K562 (cell line): Measurements from ENCODE around the gene ULBP2. TPM values are rescaled to one million over a fixed set of nuclear protein-coding genes. Genes with fewer than 3 reads are reported as not detected.
A peak's percentile ranks its signal among the peaks of the same experiment; 100 is the strongest.

Experiments used
- AFF1 ChIP-seq, 2 experiments: fragments of 450-650 bp; IDR thresholded peaks; 2 replicates each; pipeline ENCODE4 v1.6.1; 2018; ENCODE audit warnings: mild to moderate bottlenecking in 2 of 2, low read depth in 1 of 2; ENCODE audit not compliant: partially characterized antibody in 2 of 2
- BACH1 ChIP-seq: fragments of 200-800 bp; sonication (Bioruptor generic); IDR thresholded peaks from 2 replicates; pipeline ENCODE4 v1.6.1; 2016; ENCODE audit warnings: missing genetic modification characterization, missing compliant biosample characterization
- CBX1 ChIP-seq: sonication (generic); IDR thresholded peaks from 2 replicates; pipeline ENCODE4 v1.6.1; 2016; ENCODE audit warnings: antibody characterized with exemption, low read depth, mild to moderate bottlenecking
- FOXM1 ChIP-seq, 2 experiments: fragments of 450-650 bp in 1 of 2; sonication (generic) in 1 of 2; formaldehyde crosslinking in 1 of 2; IDR thresholded peaks; 2 replicates each; pipeline versions ENCODE4 v1.6.1 to v1.9.0; 2017 to 2022; ENCODE audit warnings: low read depth in 2 of 2, mild to moderate bottlenecking in 2 of 2, missing genetic modification reagents in 1 of 2, moderate library complexity in 1 of 2
- FOXP1 ChIP-seq: sonication (generic); formaldehyde crosslinking; IDR thresholded peaks from 2 replicates; pipeline ENCODE4 v1.8.0; 2022; ENCODE audit warnings: mild to moderate bottlenecking, missing genetic modification reagents
- GTF2E2 ChIP-seq: fragments of 200-800 bp; sonication (Bioruptor generic); IDR thresholded peaks from 2 replicates; pipeline ENCODE4 v1.6.1; 2016; ENCODE audit warnings: missing genetic modification characterization, missing compliant biosample characterization
- JUND ChIP-seq, 2 experiments: IDR thresholded peaks; 2 replicates in 1 of 2; 3 replicates in 1 of 2; pipeline ENCODE4 v1.6.1; 2011; ENCODE audit warnings: borderline replicate concordance in 2 of 2, low read depth in 2 of 2, low read length in 2 of 2, improper control_type of control experiment in 1 of 2, missing biosample characterization in 1 of 2, missing genetic modification characterization in 1 of 2, missing genetic modification reagents in 1 of 2
- MCM7 ChIP-seq, 2 experiments: fragments of 450-650 bp; IDR thresholded peaks; 2 replicates each; pipeline ENCODE4 v1.6.1; 2016 to 2018
- MEIS2 ChIP-seq: fragments of 450-650 bp; IDR thresholded peaks from 2 replicates; pipeline ENCODE4 v1.6.1; 2014; ENCODE audit warnings: mild to moderate bottlenecking; ENCODE audit not compliant: partially characterized antibody
- MXD1 ChIP-seq: fragments of 250-450 bp; sonication (Bioruptor Pico); IDR thresholded peaks from 2 replicates; pipeline ENCODE4 v1.8.0; 2021; ENCODE audit warnings: borderline replicate concordance, mild to moderate bottlenecking, moderate library complexity; ENCODE audit not compliant: poor library complexity, severe bottlenecking
- NONO ChIP-seq, 2 experiments: fragments of 200-400 bp in 1 of 2; fragments of 450-650 bp in 1 of 2; formaldehyde crosslinking in 1 of 2; IDR thresholded peaks; 2 replicates each; pipeline ENCODE4 v1.6.1; 2017; ENCODE audit warnings: low read depth in 2 of 2, mild to moderate bottlenecking in 2 of 2, moderate library complexity in 2 of 2, low read length in 1 of 2
- NR2C2 ChIP-seq, 2 experiments: fragments of 200-800 bp in 1 of 2; sonication (Bioruptor generic) in 1 of 2; sonication (generic) in 1 of 2; formaldehyde crosslinking in 1 of 2; IDR thresholded peaks; 2 replicates each; pipeline versions ENCODE4 v1.6.1 to v1.8.0; 2016 to 2022; ENCODE audit warnings: mild to moderate bottlenecking in 1 of 2, missing compliant biosample characterization in 1 of 2, missing genetic modification characterization in 1 of 2, missing genetic modification reagents in 1 of 2
- POLR2H ChIP-seq: IDR thresholded peaks from 2 replicates; pipeline ENCODE4 v1.6.1; 2016; ENCODE audit warnings: missing genetic modification characterization, low read depth, mild to moderate bottlenecking, control low read depth, missing compliant biosample characterization, moderate library complexity
- RBBP5 ChIP-seq: fragments of 200-600 bp; sonication (generic); IDR thresholded peaks from 2 replicates; pipeline ENCODE4 v1.6.1; 2012; ENCODE audit warnings: borderline replicate concordance, mild to moderate bottlenecking, low read length, control low read depth, inconsistent platforms; ENCODE audit not compliant: insufficient read depth, poor library complexity, severe bottlenecking
- SOX6 ChIP-seq: fragments of 450-650 bp; IDR thresholded peaks from 2 replicates; pipeline ENCODE4 v1.6.1; 2014; ENCODE audit warnings: mild to moderate bottlenecking
- TAF9B ChIP-seq: fragments of 450-650 bp; IDR thresholded peaks from 2 replicates; pipeline ENCODE4 v1.6.1; 2018; ENCODE audit warnings: mild to moderate bottlenecking; ENCODE audit not compliant: partially characterized antibody
- TOE1 ChIP-seq, 2 experiments: fragments of 450-650 bp in 1 of 2; sonication (generic) in 1 of 2; formaldehyde crosslinking in 1 of 2; IDR thresholded peaks; 2 replicates each; pipeline versions ENCODE4 v1.7.1 to v1.8.0; 2016 to 2022; ENCODE audit warnings: borderline replicate concordance in 2 of 2, mild to moderate bottlenecking in 2 of 2, antibody characterized with exemption in 1 of 2, inconsistent platforms in 1 of 2, low read depth in 1 of 2, missing genetic modification reagents in 1 of 2, moderate library complexity in 1 of 2
- ZBTB9 ChIP-seq: fragments of 450-650 bp; formaldehyde crosslinking; IDR thresholded peaks from 2 replicates; pipeline ENCODE4 v1.4.0; 2020; ENCODE audit warnings: mild to moderate bottlenecking, moderate library complexity
- polyA plus RNA-seq, 8 experiments: library from polyadenylated mRNA; depleted of rRNA in 4 of 8; stranded (reverse) in 5 of 8; unstranded in 3 of 8; fragments of >200 nt; fragmentation: Nextera tagmentation in 2 of 8; fragmentation: Illumina TruSeq in 1 of 8; extraction: Ambion mirVana in 2 of 8; extraction: Trizol in 1 of 8; gene quantifications; 2 replicates each; pipeline versions ENCODE4 v1.2.1 to v1.2.3, GENCODE V29; 2011 to 2014; ENCODE audit warnings: inconsistent platforms in 1 of 8, missing spikeins in 1 of 8
- total RNA-seq, 7 experiments: library from RNA; depleted of rRNA in 6 of 7; stranded (reverse); fragments of >200 nt in 6 of 7; fragmentation: Illumina TruSeq in 2 of 7; extraction: Trizol in 2 of 7; gene quantifications; 2 replicates each; pipeline versions ENCODE4 v1.2.1 to v1.2.3, GENCODE V29; 2011 to 2021; ENCODE audit warnings: low replicate concordance in 1 of 7

ULBP2 gene
- total and polyA plus RNA-seq, 9 of the 15 experiments (the other 6 are each of a cell fraction or from before 2014, with no cell fraction given): 0.50 to 5.3 (median 1.2) TPM

GRCh38 chr6:149963462-149964307 is 21.9 kb downstream of the ULBP2 start, which contains the start of gene ULBP1 (continued):
- TF ChIP-seq TOE1 (IDR thresholded peaks at IDR 0.05; ENCODE audit: borderline replicate concordance) (peak; percentile 88), TOE1 (CRISPR knock-in tag; IDR thresholded peaks at IDR 0.05; ENCODE audit: borderline replicate concordance, low read depth) (no peak), RBBP5 (peak; percentile 62), FOXM1 (IDR thresholded peaks at IDR 0.05; ENCODE audit: low read depth) (no peak), FOXM1 (CRISPR knock-in tag; IDR thresholded peaks at IDR 0.05; ENCODE audit: low read depth) (0 out of 2 replicates have a peak, but pooled peaks have one; percentile 33), TAF9B (peak; percentile 33), GTF2E2 (tag) (0 out of 2 replicates have a peak, but pooled peaks have one; percentile 55), NONO (IDR thresholded peaks at IDR 0.05; ENCODE audit: low read depth in 2 of 2, low read length in 1 of 2) (peak; percentile 29 to 72; a peak in 1 of 4 replicates), SOX6 (peak; percentile 75; the same call in 1 of the 2 replicates), MEIS2 (peak; percentile 87), MCM7 (IDR thresholded peaks at IDR 0.05) (no peak), BACH1 (tag) (no peak), MXD1 (CRISPR knock-in tag) (peak; percentile 46), CBX1 (peak; percentile 67; the same call in 1 of the 2 replicates), JUND (IDR thresholded peaks at IDR 0.05; ENCODE audit: borderline replicate concordance, low read depth, low read length) (peak; percentile 94), JUND (tag; IDR thresholded peaks at IDR 0.05; ENCODE audit: borderline replicate concordance, low read depth, low read length) (peak; percentile 76; the same call in 2 of the 3 replicates), ZBTB9 (no peak), POLR2H (tag) (peak; percentile 94), FOXP1 (CRISPR knock-in tag) (peak; percentile 87), NR2C2 (CRISPR knock-in tag; IDR thresholded peaks at IDR 0.05) (no peak), NR2C2 (tag; IDR thresholded peaks at IDR 0.05) (peak; percentile 45; the same call in 1 of the 2 replicates), AFF1 (IDR thresholded peaks at IDR 0.05; ENCODE audit: low read depth in 1 of 2, partially characterized antibody in 2 of 2) (peak in 1 of 2 experiments; percentile 67)
